GM23248 (cell line): Measurements from ENCODE around the gene EFCAB5. TPM values are rescaled to one million over a fixed set of nuclear protein-coding genes. Genes with fewer than 3 reads are reported as not detected.

Experiments
- DNase-seq: peaks from one replicate; pipeline ENCODE4 v3.0.0-alpha.2; 2015
- H2AFZ ChIP-seq: fragments of 200-600 bp; sonication (generic); 2 replicates; pipeline ENCODE4 v1.6.1; 2016; ENCODE audit warnings: antibody characterized with exemption
- H3F3A ChIP-seq: fragments of 200-600 bp; sonication (generic); 2 replicates; pipeline ENCODE4 v1.6.1; 2016; ENCODE audit warnings: mild to moderate bottlenecking, antibody characterized with exemption, mixed run types; ENCODE audit not compliant: insufficient read depth
- H3K27ac ChIP-seq: fragments of 200-600 bp; sonication (generic); 2 replicates; pipeline ENCODE4 v1.5.1; 2016; ENCODE audit warnings: mild to moderate bottlenecking
- H3K27me3 ChIP-seq: fragments of 200-600 bp; sonication (generic); replicated peaks from 2 replicates; pipeline ENCODE4 v1.6.1; 2016; ENCODE audit warnings: mild to moderate bottlenecking; ENCODE audit not compliant: insufficient read depth
- H3K36me3 ChIP-seq: fragments of 200-600 bp; sonication (generic); 2 replicates; pipeline ENCODE4 v1.6.1; 2016; ENCODE audit warnings: low read depth, mild to moderate bottlenecking
- H3K4me1 ChIP-seq: fragments of 200-600 bp; sonication (generic); 2 replicates; pipeline ENCODE4 v1.6.1; 2016; ENCODE audit warnings: mild to moderate bottlenecking; ENCODE audit not compliant: insufficient read depth
- H3K4me2 ChIP-seq: fragments of 200-600 bp; sonication (generic); one replicate; pipeline ENCODE4 v1.6.1; 2016; ENCODE audit warnings: mild to moderate bottlenecking; ENCODE audit not compliant: unreplicated experiment
- H3K4me3 ChIP-seq: fragments of 200-600 bp; sonication (generic); 2 replicates; pipeline ENCODE4 v1.5.1; 2016; ENCODE audit warnings: mild to moderate bottlenecking
- H3K79me2 ChIP-seq: fragments of 200-600 bp; sonication (generic); 2 replicates; pipeline ENCODE4 v1.6.1; 2016; ENCODE audit warnings: mild to moderate bottlenecking; ENCODE audit not compliant: insufficient read depth
- H3K9ac ChIP-seq: fragments of 200-600 bp; sonication (generic); 2 replicates; pipeline ENCODE4 v1.6.1; 2016; ENCODE audit warnings: mild to moderate bottlenecking
- H3K9me2 ChIP-seq: fragments of 200-600 bp; sonication (generic); 2 replicates; pipeline ENCODE4 v1.6.1; 2016; ENCODE audit warnings: mixed run types, mild to moderate bottlenecking, moderate library complexity; ENCODE audit not compliant: insufficient read depth
- H3K9me3 ChIP-seq: fragments of 200-600 bp; sonication (generic); one replicate; pipeline ENCODE4 v1.6.1; 2017; ENCODE audit warnings: low read depth
- H4K20me1 ChIP-seq: fragments of 200-600 bp; sonication (generic); 2 replicates; pipeline ENCODE4 v1.6.0; 2016; ENCODE audit not compliant: insufficient read depth
- EZH2 ChIP-seq: fragments of 200-600 bp; sonication (generic); IDR thresholded peaks from 2 replicates; pipeline ENCODE4 v1.6.1; 2018; ENCODE audit warnings: antibody characterized with exemption, mild to moderate bottlenecking; ENCODE audit not compliant: insufficient read depth, poor library complexity, severe bottlenecking
- EZH2phosphoT487 ChIP-seq: fragments of 200-600 bp; sonication (generic); IDR thresholded peaks from 2 replicates; pipeline ENCODE4 v1.6.1; 2018; ENCODE audit warnings: antibody characterized with exemption, moderate library complexity, mild to moderate bottlenecking, low read depth; ENCODE audit not compliant: insufficient read depth
- WGBS, 2 experiments: methylation state at CpG; one replicate each; pipeline ENCODE4 v1.1.6; 2015 to 2017; ENCODE audit warnings: low lambda C conversion rate in 2 of 2, low coverage in 1 of 2; ENCODE audit errors: missing lambda C conversion rate in 2 of 2; 5-methylcytosine and 5-hydroxymethylcytosine counted together
- in situ Hi-C: fragments of 300-500 bp; cut with MboI; formaldehyde crosslinking; loops from 2 replicates; pipeline ENCODE4 v1.15.0; 2020
- polyA plus RNA-seq: library from polyadenylated mRNA; unstranded; fragments of >200 nt; fragmentation: Nextera tagmentation; extraction: Ambion mirVana; gene quantifications from 2 replicates; pipeline ENCODE4 v1.2.1, GENCODE V29; 2016
- total RNA-seq: library from RNA; depleted of rRNA; stranded (reverse); fragments of >200 nt; shearing (Covaris generic); gene quantifications from 2 replicates; pipeline ENCODE4 v1.2.3, GENCODE V29; 2014

Gene EFCAB5
- total and polyA plus RNA-seq, 2 experiments from 2014 or later, result 0.41 TPM; not detected in 1

DNA sequence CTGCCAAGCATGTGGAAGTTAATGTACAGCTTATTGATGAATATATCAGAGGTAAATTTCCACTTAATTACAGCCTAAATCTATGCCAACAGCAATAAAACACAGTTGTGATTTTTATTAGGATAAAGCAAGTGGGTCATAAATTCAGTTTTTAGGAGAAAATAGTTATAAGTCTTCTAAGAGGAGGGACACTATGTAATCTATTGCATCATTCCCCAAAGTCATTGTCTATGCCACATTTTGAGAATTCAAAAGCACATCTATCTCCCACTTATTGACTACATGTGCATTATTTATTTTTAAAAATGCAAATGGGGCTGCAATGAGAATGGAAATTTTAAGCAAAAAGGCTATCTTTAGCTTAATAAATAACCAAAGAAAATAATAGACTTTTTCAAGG, 151.5 kb downstream of the EFCAB5 start:
- Histone ChIP-seq H3K27me3 (no peaks in the 10 kb centered on the region), H2AFZ (peak overlapping the region; percentile 69), H3K9me3 (no peaks in the 10 kb centered on the region), H3K4me3 (no peak overlapping the region), H3F3A (peaks cover 21% of the 10 kb centered on the region), H3K9ac (no peak overlapping the region), H3K4me2 (no peak overlapping the region), H3K4me1 (peaks cover 31% of the 10 kb centered on the region), H3K27ac (no peak overlapping the region), H3K79me2 (no peaks in the 10 kb centered on the region), H3K36me3 (no peaks in the 10 kb centered on the region), H3K9me2 (no peaks in the 10 kb centered on the region), H4K20me1 (no peaks in the 10 kb centered on the region)
- DNase-seq, result peak; percentile 8
- TF ChIP-seq EZH2phosphoT487 (no peak), EZH2 (no peak)
- in situ Hi-C loops, result loop anchor here (10.0 kb wide), 1 partner anchor 288 kb away; no protein-coding TSS in a partner anchor

GRCh38 chr17:30093463-30094147, 152.2 kb downstream of the EFCAB5 start:
- TF ChIP-seq EZH2 (no peak), EZH2phosphoT487 (no peak)
- 18 to 19% methylated on average over 12 of the region's 12 CpGs for WGBS, 2 experiments
- H4K20me1 ChIP-seq, result no peaks in the 10 kb centered on the region
- no peaks in the 10 kb centered on the region for H3K36me3 ChIP-seq
- H3K27me3 ChIP-seq, result no peaks in the 10 kb centered on the region
- no peaks in the 10 kb centered on the region for H3K79me2 ChIP-seq
- H3K9me3 ChIP-seq, result no peaks in the 10 kb centered on the region
- peaks cover 31% of the 10 kb centered on the region for H3K4me1 ChIP-seq
- peak overlapping the region; percentile 69 for H2AFZ ChIP-seq
- no peak overlapping the region for H3K4me3 ChIP-seq
- H3K27ac ChIP-seq, result no peak overlapping the region
- H3K9me2 ChIP-seq, result no peaks in the 10 kb centered on the region
- peaks cover 21% of the 10 kb centered on the region for H3F3A ChIP-seq
- peak overlapping the region; percentile 66 for H3K4me2 ChIP-seq
- DNase-seq, result peak; percentile 71
- H3K9ac ChIP-seq, result no peak overlapping the region
- in situ Hi-C loops, result loop anchor here (10.0 kb wide), 1 partner anchor 289 kb away; no protein-coding TSS in a partner anchor

- H3K9me2 ChIP-seq, result no peaks in the 10 kb centered on the region
- no peaks in the 10 kb centered on the region for H3K36me3 ChIP-seq
- no peaks in the 10 kb centered on the region for H4K20me1 ChIP-seq
- H3K4me3 ChIP-seq, result no peak overlapping the region
- no peaks in the 10 kb centered on the region for H3K9me3 ChIP-seq
- no peaks in the 10 kb centered on the region for H3K79me2 ChIP-seq
- no peak overlapping the region for H3K9ac ChIP-seq
- no peaks in the 10 kb centered on the region for H3K27me3 ChIP-seq
- H3K4me1 ChIP-seq, result peaks cover 30% of the 10 kb centered on the region
- peak overlapping the region; percentile 10; the same call in 1 of the 2 replicates for H3K27ac ChIP-seq
- peak; percentile 89 for DNase-seq
- H2AFZ ChIP-seq, result peak overlapping the region; percentile 27
- in situ Hi-C loops, result loop anchor here (10.0 kb wide), 1 partner anchor 291 kb away; no protein-coding TSS in a partner anchor
- 45 to 46% methylated on average over 4 of the region's 4 CpGs for WGBS, 2 experiments
- peaks cover 17% of the 10 kb centered on the region for H3F3A ChIP-seq
- H3K4me2 ChIP-seq, result peak overlapping the region; percentile 5
- TF ChIP-seq EZH2phosphoT487, result no peak
- no peak for TF ChIP-seq EZH2
These were observed 154.2 kb downstream of the EFCAB5 start for GRCh38 chr17:30095507-30096244.

- Histone ChIP-seq H3K4me2 (no peak overlapping the region), H3K4me3 (no peak overlapping the region), H3K27me3 (no peaks in the 10 kb centered on the region), H3K79me2 (no peaks in the 10 kb centered on the region), H3F3A (0 out of 2 replicates have a peak, but pooled peaks cover 5% of the 10 kb centered on the region), H3K36me3 (no peaks in the 10 kb centered on the region), H3K4me1 (peaks cover 4% of the 10 kb centered on the region), H3K9me3 (no peaks in the 10 kb centered on the region), H4K20me1 (no peaks in the 10 kb centered on the region), H2AFZ (no peak overlapping the region), H3K9me2 (no peaks in the 10 kb centered on the region), H3K27ac (no peak overlapping the region), H3K9ac (no peak overlapping the region)
- WGBS, 2 experiments, result 93 to 94% methylated on average over 4 of the region's 4 CpGs
- no peak for TF ChIP-seq EZH2
- TF ChIP-seq EZH2phosphoT487, result no peak
- no peak for DNase-seq
- in situ Hi-C loops, result no loop called here
These were observed 160.4 kb downstream of the EFCAB5 start for GRCh38 chr17:30101686-30102390.
